Spleen (tissue), 11 donors: Measurements from ENCODE around the gene USP32. TPM values are rescaled to one million over a fixed set of nuclear protein-coding genes. Genes with fewer than 3 reads are reported as not detected.

Experiments used
- DNase-seq: peaks from one replicate; pipeline ENCODE4 v3.0.0-alpha.2; 2020
- H3K27ac ChIP-seq, 8 donors: fragments of 200-600 bp; sonication (generic) in 7 of 8; 1 replicate in 4 of 8; 2 replicates in 4 of 8; pipeline versions ENCODE4 v1.5.0 to v1.8.0; 2016 to 2021; ENCODE audit warnings: inconsistent platforms in 4 of 8, mild to moderate bottlenecking in 4 of 8, moderate library complexity in 1 of 8
- H3K27me3 ChIP-seq, 7 donors: fragments of 200-600 bp; sonication (generic) in 6 of 7; replicated peaks in 1 of 7; 1 replicate in 4 of 7; 2 replicates in 3 of 7; pipeline versions ENCODE4 v1.5.0 to v1.8.0; 2016 to 2021; ENCODE audit warnings: inconsistent platforms in 3 of 7, mild to moderate bottlenecking in 1 of 7
- H3K36me3 ChIP-seq, 6 donors: fragments of 200-600 bp; sonication (generic) in 5 of 6; 1 replicate in 4 of 6; 2 replicates in 2 of 6; pipeline versions ENCODE4 v1.5.0 to v1.8.0; 2016 to 2021; ENCODE audit warnings: inconsistent platforms in 2 of 6
- H3K4me1 ChIP-seq, 6 donors: fragments of 200-600 bp; sonication (generic) in 5 of 6; 1 replicate in 3 of 6; 2 replicates in 3 of 6; pipeline versions ENCODE4 v1.5.0 to v1.8.0; 2016 to 2021; ENCODE audit warnings: inconsistent platforms in 3 of 6
- H3K4me3 ChIP-seq, 8 donors: fragments of 200-600 bp; sonication (generic) in 7 of 8; 1 replicate in 4 of 8; 2 replicates in 4 of 8; pipeline versions ENCODE4 v1.5.0 to v1.8.0; 2016 to 2021; ENCODE audit warnings: inconsistent platforms in 4 of 8, mild to moderate bottlenecking in 4 of 8, moderate library complexity in 2 of 8
- H3K9me3 ChIP-seq, 8 donors: fragments of 200-600 bp; sonication (generic) in 7 of 8; 1 replicate in 4 of 8; 2 replicates in 4 of 8; pipeline versions ENCODE4 v1.5.0 to v1.8.0; 2016 to 2021; ENCODE audit warnings: inconsistent platforms in 4 of 8
- POLR2A ChIP-seq, 3 donors: fragments of 450-650 bp; IDR thresholded peaks; one replicate each; pipeline ENCODE4 v1.5.1; 2017; ENCODE audit warnings: antibody characterized with exemption in 3 of 3, mild to moderate bottlenecking in 1 of 3
- POLR2AphosphoS5 ChIP-seq, 3 donors: sonication (generic); formaldehyde crosslinking; IDR thresholded peaks; one replicate each; pipeline ENCODE4 v1.5.1; 2017; ENCODE audit warnings: antibody characterized with exemption in 3 of 3
- WGBS, 5 donors: extraction: QIAGEN DNeasy Blood & Tissue Kit in 3 of 5; methylation state at CpG; one replicate each; pipeline versions ENCODE4 v1.1.5 to v1.1.7; 2013 to 2018; 5-methylcytosine and 5-hydroxymethylcytosine counted together
- intact Hi-C: fragments of 100-400 bp; cut with DNase I; formaldehyde crosslinking; loops from one replicate; pipeline ENCODE4 v1.15.0; 2023; ENCODE audit warnings: low total_unique reads
- polyA plus RNA-seq, 3 donors: library from polyadenylated mRNA; stranded (reverse); fragments of 200-250 nt; gene quantifications; one replicate each; pipeline ENCODE4 v1.2.1, GENCODE V29; 2013
- total RNA-seq, 7 donors: library from RNA; depleted of rRNA in 3 of 7; stranded (reverse); fragments of >200 nt in 3 of 7; fragmentation: NEBNext Ultra II Directional in 4 of 7; extraction: Animal tissue kit (Norgen Biotek cat#: 25700) in 4 of 7; gene quantifications; one replicate each; pipeline versions ENCODE4 v1.1.0 to v1.2.1, GENCODE V29; 2016 to 2021
- TF ChIP-seq, protein P1 (sequence below), 11 experiments: fragments of 200-600 bp in 7 of 11; fragments of 450-650 bp in 4 of 11; sonication (generic) in 4 of 11; IDR thresholded peaks in 8 of 11; conservative IDR thresholded peaks in 3 of 11; 1 replicate in 7 of 11; 2 replicates in 4 of 11; pipeline versions ENCODE4 v1.4.0 to v1.8.0; 2016 to 2021; ENCODE audit warnings: antibody characterized with exemption in 11 of 11, inconsistent platforms in 4 of 11, mild to moderate bottlenecking in 1 of 11
- donor health status: healthy with polysubstance abuse.
- donor health status: DM: no; HTN: no; CAD: no; lungs with moderate emphysema.
- donor health status: DM: no; HTN: no; CAD: no.
- donor health status: Bipolar disorder and iron deficiency.
- donor health status: healthy.
- donor health status: DM: no; HTN: no; CAD: no.
- donor health status: DM: yes; HTN: yes; CAD: no.

The USP32 gene
- total and polyA plus RNA-seq, 10 donors, result 7.3 to 115 (median 79.8) TPM

DNA sequence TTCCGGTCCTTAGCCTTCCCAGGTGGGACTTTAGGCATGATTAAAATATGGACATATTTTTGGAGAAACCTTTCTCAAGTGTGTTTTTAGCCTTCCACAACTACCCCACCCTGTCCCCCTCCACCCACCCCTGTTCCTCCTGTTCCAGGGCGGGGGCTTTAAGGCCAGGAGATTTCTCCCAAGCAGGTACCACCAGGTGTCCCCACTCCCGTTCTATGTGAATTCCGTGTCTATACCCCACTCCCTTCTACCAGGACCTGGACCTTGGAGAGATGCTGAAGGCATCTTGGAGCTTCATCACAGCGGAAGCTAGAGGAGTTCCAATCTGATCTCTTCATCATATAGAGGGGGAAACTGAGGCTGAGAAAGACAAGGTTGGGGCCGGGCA, 232.5 kb downstream of the USP32 start:
- no peak overlapping the region for H3K27ac ChIP-seq

DNA sequence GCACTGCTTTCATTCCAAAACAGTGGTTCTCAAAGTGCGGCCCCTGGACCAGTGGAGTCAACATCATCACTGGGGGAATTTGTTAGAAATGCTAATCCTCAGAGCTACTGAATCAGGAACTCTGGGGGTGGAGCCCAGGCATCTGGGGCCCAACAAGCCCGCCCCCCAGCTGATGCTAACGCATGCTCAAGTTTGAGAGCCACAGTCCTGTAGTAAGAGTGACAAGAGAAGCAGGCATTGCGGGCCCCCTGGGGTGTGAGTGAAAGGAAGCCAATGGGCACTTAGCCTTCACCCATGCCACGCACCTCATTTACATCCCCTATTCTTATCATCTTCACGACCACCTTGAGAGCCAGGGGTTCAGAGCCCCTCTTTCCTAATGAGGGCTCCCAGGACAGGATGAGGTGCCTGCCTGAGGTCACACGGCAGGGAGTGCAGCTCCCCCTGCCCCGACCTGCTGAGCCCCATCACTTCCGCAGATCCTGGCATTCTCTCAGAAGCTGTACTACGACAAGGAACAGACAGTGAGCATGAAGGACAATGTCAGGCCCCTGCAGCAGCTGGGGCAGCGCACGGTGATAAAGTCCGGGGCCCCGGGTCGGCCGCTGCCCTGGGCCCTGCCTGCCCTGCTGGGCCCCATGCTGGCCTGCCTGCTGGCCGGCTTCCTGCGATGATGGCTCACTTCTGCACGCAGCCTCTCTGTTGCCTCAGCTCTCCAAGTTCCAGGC, 233.0 kb downstream of the USP32 start:
- Histone ChIP-seq H3K27me3 (peaks cover 0 to 76% (median 0%) of the 10 kb centered on the region in 7 donors), H3K9me3 (no peaks in the 10 kb centered on the region), H3K27ac (no peak overlapping the region), H3K4me1 (peaks cover 0 to 33% (median 19%) of the 10 kb centered on the region in 6 donors), H3K36me3 (peaks cover 0 to 44% (median 0%) of the 10 kb centered on the region in 6 donors), H3K4me3 (no peak overlapping the region)
- intact Hi-C loops, result no loop called here
- DNase-seq, result no peak
- TF ChIP-seq POLR2AphosphoS5 (IDR thresholded peaks at IDR 0.05) (no peak), POLR2A (IDR thresholded peaks at IDR 0.05) (no peak)
- TF ChIP-seq, protein P1, sequence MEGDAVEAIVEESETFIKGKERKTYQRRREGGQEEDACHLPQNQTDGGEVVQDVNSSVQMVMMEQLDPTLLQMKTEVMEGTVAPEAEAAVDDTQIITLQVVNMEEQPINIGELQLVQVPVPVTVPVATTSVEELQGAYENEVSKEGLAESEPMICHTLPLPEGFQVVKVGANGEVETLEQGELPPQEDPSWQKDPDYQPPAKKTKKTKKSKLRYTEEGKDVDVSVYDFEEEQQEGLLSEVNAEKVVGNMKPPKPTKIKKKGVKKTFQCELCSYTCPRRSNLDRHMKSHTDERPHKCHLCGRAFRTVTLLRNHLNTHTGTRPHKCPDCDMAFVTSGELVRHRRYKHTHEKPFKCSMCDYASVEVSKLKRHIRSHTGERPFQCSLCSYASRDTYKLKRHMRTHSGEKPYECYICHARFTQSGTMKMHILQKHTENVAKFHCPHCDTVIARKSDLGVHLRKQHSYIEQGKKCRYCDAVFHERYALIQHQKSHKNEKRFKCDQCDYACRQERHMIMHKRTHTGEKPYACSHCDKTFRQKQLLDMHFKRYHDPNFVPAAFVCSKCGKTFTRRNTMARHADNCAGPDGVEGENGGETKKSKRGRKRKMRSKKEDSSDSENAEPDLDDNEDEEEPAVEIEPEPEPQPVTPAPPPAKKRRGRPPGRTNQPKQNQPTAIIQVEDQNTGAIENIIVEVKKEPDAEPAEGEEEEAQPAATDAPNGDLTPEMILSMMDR (IDR thresholded peaks at IDR 0.05 in 8 of 11, conservative IDR thresholded peaks at IDR 0.05 in 3 of 11), result no peak
- WGBS, 5 donors, result 62 to 72% (median 67%) methylated on average over 11 to 19 of the region's 19 CpGs

More for the DNA sequence above, 232.5 kb downstream of the USP32 start:
- Histone ChIP-seq H3K9me3 (no peaks in the 10 kb centered on the region), H3K4me1 (peaks cover 0 to 37% (median 19%) of the 10 kb centered on the region in 6 donors), H3K27me3 (peaks cover 0 to 71% (median 0%) of the 10 kb centered on the region in 7 donors), H3K4me3 (no peak overlapping the region), H3K36me3 (peaks cover 0 to 44% (median 0%) of the 10 kb centered on the region in 6 donors)
- WGBS, 5 donors, result 78 to 92% (median 83%) methylated on average over 6 of the region's 6 CpGs
- TF ChIP-seq, protein P1 (IDR thresholded peaks at IDR 0.05 in 8 of 11, conservative IDR thresholded peaks at IDR 0.05 in 3 of 11), result no peak
- TF ChIP-seq POLR2AphosphoS5 (IDR thresholded peaks at IDR 0.05) (no peak), POLR2A (IDR thresholded peaks at IDR 0.05) (no peak)
- no peak for DNase-seq
- intact Hi-C loops, result no loop called here

DNA sequence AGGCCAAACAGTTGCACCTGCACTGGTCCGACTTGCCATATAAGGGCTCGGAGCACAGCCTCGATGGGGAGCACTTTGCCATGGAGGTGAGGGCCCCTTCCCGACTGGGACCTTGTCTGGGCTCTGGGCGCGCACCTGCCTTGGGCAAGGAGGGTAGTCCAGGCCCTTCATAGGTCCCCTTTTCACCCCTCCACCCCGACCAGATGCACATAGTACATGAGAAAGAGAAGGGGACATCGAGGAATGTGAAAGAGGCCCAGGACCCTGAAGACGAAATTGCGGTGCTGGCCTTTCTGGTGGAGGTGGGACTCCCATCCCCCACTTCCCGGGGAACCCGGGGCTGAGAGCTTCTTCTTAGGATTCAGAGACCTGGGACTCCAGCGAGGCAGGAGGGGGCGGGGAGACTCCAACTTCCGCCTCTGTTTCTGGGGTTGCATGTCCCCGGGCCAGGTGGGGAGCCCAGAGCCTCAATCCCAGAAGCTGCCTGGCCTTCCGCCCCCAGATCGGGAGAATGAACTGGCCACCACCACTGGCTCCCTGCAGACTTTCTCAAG, 234.4 kb downstream of the USP32 start:
- no peak for TF ChIP-seq POLR2AphosphoS5 (IDR thresholded peaks at IDR 0.05)
- TF ChIP-seq POLR2A (IDR thresholded peaks at IDR 0.05), result no peak
- TF ChIP-seq, protein P1 (IDR thresholded peaks at IDR 0.05 in 8 of 11, conservative IDR thresholded peaks at IDR 0.05 in 3 of 11), result no peak
- no peak overlapping the region for H3K4me3 ChIP-seq
- no peak for DNase-seq
- intact Hi-C loops, result no loop called here
- no peaks in the 10 kb centered on the region for H3K9me3 ChIP-seq
- peaks cover 0 to 90% (median 0%) of the 10 kb centered on the region in 7 donors for H3K27me3 ChIP-seq
- WGBS, 5 donors, result 81 to 85% (median 84%) methylated on average over 13 to 18 of the region's 18 CpGs
- peaks cover 0 to 20% (median 9%) of the 10 kb centered on the region in 6 donors for H3K4me1 ChIP-seq
- peaks cover 0 to 44% (median 0%) of the 10 kb centered on the region in 6 donors for H3K36me3 ChIP-seq
- no peak overlapping the region for H3K27ac ChIP-seq

DNA sequence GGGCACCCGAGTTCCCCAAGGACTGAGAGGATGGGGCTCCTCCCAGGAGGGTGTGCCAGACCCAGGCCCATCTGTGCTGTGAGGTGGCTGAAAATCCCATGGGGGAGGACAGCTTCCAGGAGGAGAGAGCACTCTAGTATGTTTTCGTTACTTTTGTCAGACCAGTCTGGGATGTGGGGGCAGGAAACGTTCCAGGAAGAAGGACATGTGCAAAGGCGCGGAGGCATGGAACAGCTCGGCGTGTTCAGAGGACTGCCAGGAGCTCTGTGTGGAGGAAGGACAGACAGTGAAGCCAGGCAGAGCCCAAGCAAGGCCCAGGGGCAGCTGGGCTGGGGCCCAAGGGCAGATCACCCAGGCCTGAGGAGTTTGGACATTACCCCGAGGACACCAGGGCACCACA, 235.2 kb downstream of the USP32 start:
- DNase-seq, result no peak
- WGBS, 5 donors, result 70 to 86% (median 81%) methylated on average over 8 of the region's 8 CpGs

More for the DNA sequence above, 235.2 kb downstream of the USP32 start:
- peaks cover 0 to 44% (median 0%) of the 10 kb centered on the region in 6 donors for H3K36me3 ChIP-seq
- TF ChIP-seq POLR2AphosphoS5 (IDR thresholded peaks at IDR 0.05), result no peak
- no peak for TF ChIP-seq POLR2A (IDR thresholded peaks at IDR 0.05)
- TF ChIP-seq, protein P1 (IDR thresholded peaks at IDR 0.05 in 8 of 11, conservative IDR thresholded peaks at IDR 0.05 in 3 of 11), result no peak
- no peak overlapping the region for H3K27ac ChIP-seq
- H3K27me3 ChIP-seq, result peaks cover 0 to 94% (median 3%) of the 10 kb centered on the region in 7 donors
- intact Hi-C loops, result no loop called here
- H3K4me3 ChIP-seq, result no peak overlapping the region
- no peaks in the 10 kb centered on the region for H3K9me3 ChIP-seq
- peaks cover 0 to 20% (median 5%) of the 10 kb centered on the region in 6 donors for H3K4me1 ChIP-seq
